GM18873 (cell line): Measurements from ENCODE around the gene PWWP2A.
"Not testable (repeated sequence)": the region's sequence is repeated elsewhere in the genome, so short reads cannot be mapped to it uniquely, and the experiment has no call there.

Source experiments
- ATAC-seq: cut with Tn5 transposase; IDR thresholded peaks from one replicate; pipeline ENCODE4 v1.9.1; 2021; ENCODE audit warnings: mild to moderate bottlenecking, moderate library complexity, moderate number of reproducible peaks; ENCODE audit not compliant: unreplicated experiment, low FRiP score

Gene PWWP2A

DNA sequence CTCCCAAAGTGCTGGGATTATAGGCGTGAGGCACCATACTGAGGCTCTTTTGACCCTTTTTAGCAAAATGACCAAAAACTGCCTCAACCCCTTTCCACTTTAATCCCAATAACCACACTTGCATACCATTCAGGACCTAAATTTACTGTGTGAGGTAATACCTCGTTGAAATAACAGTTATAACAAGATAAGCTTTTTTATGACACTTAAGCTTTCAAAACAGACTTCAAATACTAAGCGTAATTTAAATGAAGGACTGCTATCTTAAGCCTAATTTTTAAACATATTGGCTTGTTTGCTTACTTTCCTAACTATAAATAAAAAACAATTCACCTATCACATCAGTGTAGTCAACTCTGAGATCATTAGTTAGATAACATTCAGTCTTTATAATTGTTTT lies 37.8 kb downstream of the PWWP2A start:
- no peak for ATAC-seq

DNA sequence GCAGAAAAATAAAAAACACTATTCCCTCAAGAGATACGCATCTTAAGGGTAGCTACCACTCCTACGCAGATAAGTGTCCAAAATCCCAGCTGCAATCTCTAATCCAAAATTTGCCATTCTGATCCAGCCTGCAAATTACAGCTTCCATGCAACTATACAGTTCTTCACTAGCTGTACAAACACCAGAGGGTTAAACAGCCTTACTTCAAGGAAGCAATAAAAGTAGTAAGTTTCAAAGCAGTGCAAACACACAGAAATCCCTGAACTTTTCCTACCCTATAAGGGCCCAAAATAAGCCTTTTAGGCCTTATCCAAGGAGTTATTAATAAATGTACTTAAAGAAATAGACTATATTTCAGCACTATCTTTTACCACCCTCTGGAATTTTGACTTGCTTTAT lies 39.5 kb downstream of the PWWP2A start:
- no peak for ATAC-seq

GRCh38 chr5:160076997-160077396 lies 42.3 kb downstream of the PWWP2A start:
- ATAC-seq = no peak

- ATAC-seq = no peak
Observed at GRCh38 chr5:160075073-160075472, 44.2 kb downstream of the PWWP2A start.

GRCh38 chr5:160071916-160072315 lies 47.3 kb downstream of the PWWP2A start:
- no peak for ATAC-seq

DNA sequence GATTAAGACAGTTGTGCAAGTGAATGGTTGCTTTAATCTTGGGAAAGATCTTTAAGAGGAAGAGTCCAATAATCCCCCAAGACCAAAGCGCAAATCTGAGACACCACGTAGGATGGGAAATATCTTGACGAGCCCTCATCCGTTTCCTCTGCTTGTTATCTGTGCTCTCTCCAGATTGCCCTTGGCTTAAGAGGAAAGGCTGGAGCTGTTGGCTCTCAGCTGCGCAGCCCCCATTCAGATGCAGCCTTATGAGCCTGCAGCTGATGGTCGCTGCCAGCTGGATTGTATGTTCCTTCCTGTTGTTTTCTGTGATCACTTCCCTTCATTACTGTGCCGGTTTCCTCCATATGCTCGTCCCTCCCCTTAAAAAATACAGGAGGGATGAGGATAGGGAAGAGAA lies 47.7 kb downstream of the PWWP2A start:
- no peak for ATAC-seq

GRCh38 chr5:160069120-160069519 lies 50.1 kb downstream of the PWWP2A start:
- not testable (repeated sequence) for ATAC-seq

DNA sequence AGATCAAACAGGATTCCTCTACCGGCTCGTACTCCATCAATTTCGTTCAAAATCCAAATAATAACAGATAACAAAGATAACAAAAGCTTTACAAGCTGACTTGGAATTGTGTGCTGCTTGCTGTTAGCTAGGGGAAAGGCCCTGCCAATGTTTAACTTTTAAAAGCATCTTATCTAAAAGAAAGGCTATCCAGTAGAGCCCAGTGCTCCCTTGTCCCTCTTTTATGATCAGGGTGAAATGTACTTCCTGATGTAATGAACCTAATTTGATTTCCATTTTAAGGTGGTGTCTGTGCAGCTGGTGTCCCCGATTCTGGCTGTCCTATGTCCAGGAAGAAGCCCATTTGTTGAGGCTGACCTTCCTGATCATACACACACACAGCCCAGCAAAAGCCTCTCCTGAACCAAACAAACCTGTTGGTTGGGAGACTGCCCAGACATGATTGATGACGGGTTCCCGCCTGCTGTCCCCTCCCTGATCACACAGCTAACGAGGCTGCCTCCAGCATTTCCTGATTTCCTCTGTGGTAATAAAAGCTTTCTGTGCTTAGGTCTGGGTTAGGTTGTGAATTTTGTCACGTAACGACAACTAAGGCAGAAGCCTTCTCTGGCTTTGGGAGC lies 54.1 kb downstream of the PWWP2A start:
- no peak for ATAC-seq

DNA sequence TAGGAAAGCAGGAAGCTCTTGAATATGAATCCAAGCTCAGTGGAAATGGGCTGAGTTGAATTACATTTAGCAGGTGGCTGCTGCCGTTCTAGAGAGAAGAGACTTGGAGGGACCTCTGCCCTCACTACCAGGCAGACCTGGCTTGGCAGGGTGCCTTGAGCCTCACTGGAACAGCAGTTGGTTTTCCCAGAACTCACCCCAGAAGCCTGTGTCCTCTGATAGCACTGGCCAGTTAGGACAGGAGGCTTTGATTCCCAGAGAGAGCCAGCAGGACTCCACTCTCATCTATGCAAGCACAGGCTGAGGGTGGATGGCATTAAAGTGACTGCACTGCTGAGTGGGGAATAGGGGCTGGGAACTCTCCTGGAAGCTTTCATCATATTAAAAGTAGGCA lies 54.8 kb downstream of the PWWP2A start:
- ATAC-seq = no peak

GRCh38 chr5:160061770-160062169 lies 57.5 kb downstream of the PWWP2A start:
- ATAC-seq = no peak

DNA sequence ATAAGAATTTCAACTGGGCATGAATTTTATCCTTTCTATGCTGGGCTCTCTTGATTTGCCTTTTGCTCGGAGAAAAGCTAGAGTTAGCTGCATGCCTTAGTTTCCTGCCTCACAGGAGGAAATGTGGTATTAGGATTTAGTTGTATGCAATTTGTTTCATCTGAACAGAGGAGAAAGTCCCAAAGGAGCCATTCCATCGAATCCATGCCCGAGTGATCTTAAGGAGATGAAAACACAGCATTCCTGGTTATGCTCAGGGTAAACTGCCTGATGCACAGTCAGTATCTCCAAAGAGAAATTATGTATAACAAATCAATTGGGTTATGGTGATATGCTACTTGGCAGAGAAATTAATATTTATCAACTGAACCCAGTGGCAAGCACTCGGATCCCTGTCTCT lies 59.2 kb downstream of the PWWP2A start:
- ATAC-seq = no peak

GRCh38 chr5:160057256-160057655 lies 62.0 kb downstream of the PWWP2A start:
- ATAC-seq = no peak

DNA sequence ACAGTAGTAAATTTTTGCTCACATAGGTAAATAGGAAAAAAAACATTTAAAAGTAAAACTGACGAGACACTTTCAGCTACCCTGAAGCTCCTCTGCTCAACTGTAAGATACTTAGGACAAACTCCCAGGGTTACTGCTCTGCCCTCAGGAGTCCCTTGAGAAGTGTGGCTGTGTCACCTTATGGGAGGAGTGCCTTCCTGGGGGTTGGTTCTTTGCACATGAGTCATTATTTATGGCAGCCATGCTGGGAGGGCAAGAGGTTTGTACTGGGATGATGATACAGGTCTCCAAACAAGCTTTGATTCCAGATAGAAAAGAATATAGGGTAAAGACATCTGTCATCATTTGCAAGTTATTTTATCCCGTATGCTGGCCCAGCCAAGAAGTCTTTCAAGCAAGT lies 64.4 kb downstream of the PWWP2A start:
- no peak for ATAC-seq

DNA sequence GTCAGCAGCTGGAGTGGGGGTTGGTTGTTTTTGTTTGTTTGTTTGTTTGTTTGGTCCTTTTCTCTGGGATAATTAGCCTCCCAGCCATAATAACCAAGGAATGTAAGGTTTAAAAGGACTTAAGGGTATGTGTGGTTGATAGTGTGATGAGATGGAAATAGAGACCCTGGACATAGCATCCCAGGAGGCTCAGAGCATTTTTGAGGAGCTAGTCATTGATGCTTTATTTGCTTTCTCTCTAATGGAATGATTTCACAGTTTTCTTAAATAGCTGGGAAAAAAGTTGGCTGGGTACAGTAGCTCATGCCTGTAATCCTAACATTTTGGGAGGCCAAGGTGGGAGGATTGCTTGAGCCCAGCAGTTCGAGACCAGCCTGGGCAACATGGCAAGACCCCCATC lies 65.2 kb downstream of the PWWP2A start:
- no peak for ATAC-seq

DNA sequence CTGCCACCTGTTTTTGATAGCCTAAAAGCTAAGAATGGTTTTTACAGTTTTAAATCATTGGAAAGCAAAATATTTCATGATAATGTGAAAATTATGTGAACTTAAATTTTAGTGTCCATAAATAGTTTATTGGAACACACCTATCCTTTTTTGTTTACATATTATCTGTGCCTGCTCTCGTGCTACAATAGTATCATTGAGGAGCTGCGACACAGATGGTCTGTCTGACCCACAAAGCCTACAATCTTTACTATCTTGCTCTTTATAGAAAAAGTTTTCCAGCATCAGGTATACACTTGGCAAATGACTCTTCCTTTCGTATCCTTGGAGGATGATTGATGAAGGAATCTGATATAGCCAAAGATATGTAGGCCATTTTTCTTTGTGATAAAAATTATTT lies 70.2 kb downstream of the PWWP2A start:
- no peak for ATAC-seq

DNA sequence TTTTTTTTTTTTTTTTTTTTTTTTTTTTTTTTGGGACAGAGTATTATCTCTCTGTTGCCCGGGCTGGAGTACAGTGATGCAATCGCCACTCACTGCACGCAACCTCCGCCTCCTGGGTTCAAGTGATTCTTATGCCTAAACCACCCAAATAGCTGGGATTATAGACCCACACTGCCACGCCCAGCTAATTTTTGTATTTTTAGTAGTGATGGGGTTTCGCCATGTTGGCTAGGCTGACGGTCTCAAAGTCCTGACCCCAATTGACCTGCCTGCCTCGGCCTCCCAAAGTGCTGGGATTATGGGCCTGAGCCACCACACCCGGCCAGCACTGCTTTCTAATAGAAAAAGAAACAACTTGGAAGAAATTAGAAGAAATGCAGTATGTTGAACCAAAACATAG lies 71.1 kb downstream of the PWWP2A start:
- ATAC-seq = no peak

- no peak for ATAC-seq
Observed at GRCh38 chr5:160047423-160047822, 71.8 kb downstream of the PWWP2A start.

- no peak for ATAC-seq
Observed at GRCh38 chr5:160044967-160045366, 74.3 kb downstream of the PWWP2A start.

- ATAC-seq = no peak
Observed at GRCh38 chr5:160044391-160044804, 74.9 kb downstream of the PWWP2A start.

DNA sequence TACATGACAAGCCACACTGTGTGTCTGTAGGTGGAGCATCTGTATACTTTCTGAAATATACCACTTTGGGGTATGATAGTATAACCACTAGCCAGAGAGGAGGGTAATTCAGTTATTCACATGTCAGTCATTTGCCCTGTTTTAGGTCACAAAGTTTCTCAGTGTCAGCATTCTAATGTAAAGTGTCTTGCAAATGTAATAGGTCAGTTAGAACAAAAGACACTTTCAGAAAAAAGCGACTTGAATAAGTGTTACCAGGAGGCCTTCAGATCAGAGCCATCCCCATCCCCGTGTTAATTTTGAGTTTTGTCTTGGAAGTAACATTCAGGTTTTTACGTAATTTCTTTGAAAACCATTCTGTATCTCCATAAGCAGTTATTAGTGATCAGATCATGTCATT lies 76.6 kb downstream of the PWWP2A start:
- ATAC-seq = no peak
